B cell (primary cell): ENCODE results near the gene CPA4. TPM values are rescaled to one million over a fixed set of nuclear protein-coding genes. Genes with fewer than 3 reads are reported as not detected.

Source experiments
- ATAC-seq: fragments of 200-7000 bp; cut with Tn5 transposase; one replicate; pipeline ENCODE4 v1.10.0; 2021; ENCODE audit warnings: low read depth, mild to moderate bottlenecking, moderate number of reproducible peaks, moderate library complexity
- CTCF ChIA-PET: fragments of 350-600 bp; sonication (Branson Sonifier 250); formaldehyde crosslinking; loops from one replicate; lab custom pipeline; 2021; ENCODE audit warnings: antibody characterized with exemption, inconsistent platforms; lab: Charles Lee
- POLR2A ChIA-PET: fragments of 350-600 bp; sonication (Branson Sonifier 250); formaldehyde crosslinking; loops from one replicate; lab custom pipeline; 2021; ENCODE audit warnings: antibody characterized with exemption; lab: Charles Lee
- DNase-seq: peaks from one replicate; pipeline ENCODE4 v3.0.0; 2013
- H2AFZ ChIP-seq: 2 replicates; pipeline ENCODE4 v1.6.1; 2012; ENCODE audit warnings: mild to moderate bottlenecking, low read depth, low read length; ENCODE audit not compliant: insufficient read depth, poor library complexity, severe bottlenecking
- H3K27ac ChIP-seq, 2 donors: 1 replicate in 1 of 2; 2 replicates in 1 of 2; pipeline ENCODE4 v1.5.1; 2012 to 2013; ENCODE audit warnings: low read length in 2 of 2, mild to moderate bottlenecking in 2 of 2, moderate library complexity in 1 of 2
- H3K27me3 ChIP-seq, 4 experiments: fragments of 200-600 bp in 1 of 4; sonication (generic) in 1 of 4; replicated peaks in 1 of 4; 1 replicate in 2 of 4; 2 replicates in 2 of 4; pipeline versions ENCODE4 v1.6.1 to v1.7.0; 2013 to 2016; ENCODE audit warnings: low read length in 3 of 4, mild to moderate bottlenecking in 2 of 4, mixed read lengths in 1 of 4, moderate library complexity in 1 of 4; ENCODE audit not compliant: insufficient read depth in 4 of 4, control insufficient read depth in 3 of 4; ENCODE audit errors: control extremely low read depth in 1 of 4
- H3K36me3 ChIP-seq, 2 experiments: replicated peaks in 1 of 2; 1 replicate in 1 of 2; 2 replicates in 1 of 2; pipeline versions ENCODE4 v1.6.1 to v1.7.1; 2013; ENCODE audit warnings: low read length in 1 of 2; ENCODE audit not compliant: insufficient read depth in 2 of 2, control insufficient read depth in 1 of 2; ENCODE audit errors: control extremely low read depth in 1 of 2, extremely low read depth in 1 of 2
- H3K4me1 ChIP-seq, 2 donors: fragments of 200-600 bp in 1 of 2; sonication (generic) in 1 of 2; 1 replicate in 1 of 2; 2 replicates in 1 of 2; pipeline versions ENCODE4 v1.5.1 to v1.6.1; 2013 to 2017; ENCODE audit warnings: low read length in 2 of 2; ENCODE audit not compliant: control insufficient read depth in 2 of 2, insufficient read depth in 2 of 2
- H3K4me2 ChIP-seq: replicated peaks from 2 replicates; pipeline ENCODE3; 2012; ENCODE audit warnings: mild to moderate bottlenecking, low read depth, low read length; ENCODE audit not compliant: poor library complexity, severe bottlenecking
- H3K4me3 ChIP-seq, 5 experiments: fragments of 200-600 bp in 1 of 5; sonication (generic) in 1 of 5; 1 replicate in 3 of 5; 2 replicates in 2 of 5; pipeline versions ENCODE4 v1.5.1 to v1.7.0; 2011 to 2016; ENCODE audit warnings: low read length in 4 of 5, mild to moderate bottlenecking in 4 of 5, low read depth in 2 of 5, control low read depth in 1 of 5, moderate library complexity in 1 of 5; ENCODE audit not compliant: insufficient read depth in 1 of 5; ENCODE audit errors: control extremely low read depth in 1 of 5, extremely low read depth in 1 of 5
- H3K79me2 ChIP-seq: fragments of 200-600 bp; sonication (generic); one replicate; pipeline ENCODE4 v1.6.0; 2016; ENCODE audit warnings: low read length; ENCODE audit not compliant: control insufficient read depth, insufficient read depth
- H3K9ac ChIP-seq: fragments of 200-600 bp; sonication (generic); 2 replicates; pipeline ENCODE4 v1.6.1; 2017; ENCODE audit warnings: mild to moderate bottlenecking, low read length, moderate library complexity
- H3K9me3 ChIP-seq, 3 donors: one replicate each; pipeline versions ENCODE4 v1.6.1 to v1.7.1; 2013; ENCODE audit warnings: low read length in 2 of 3; ENCODE audit not compliant: control insufficient read depth in 2 of 3, insufficient read depth in 1 of 3; ENCODE audit errors: control extremely low read depth in 1 of 3
- H4K20me1 ChIP-seq: 2 replicates; pipeline ENCODE4 v1.6.0; 2012; ENCODE audit warnings: mild to moderate bottlenecking, low read length; ENCODE audit not compliant: insufficient read depth, control insufficient read depth, poor library complexity, severe bottlenecking
- H3K27ac Mint-ChIP-seq: one replicate; pipeline ENCODE4 v1.8.0; 2021; ENCODE audit warnings: mixed read lengths
- H3K27me3 Mint-ChIP-seq: one replicate; pipeline ENCODE4 v1.8.0; 2021; ENCODE audit warnings: mixed read lengths
- H3K4me1 Mint-ChIP-seq: one replicate; pipeline ENCODE4 v1.8.0; 2021; ENCODE audit warnings: mixed read lengths
- H3K4me3 Mint-ChIP-seq: one replicate; pipeline ENCODE4 v1.8.0; 2021; ENCODE audit warnings: mixed read lengths
- H3K9me3 Mint-ChIP-seq: one replicate; pipeline ENCODE4 v1.8.0; 2022; ENCODE audit warnings: mixed read lengths; ENCODE audit not compliant: insufficient read depth
- EZH2 ChIP-seq: IDR thresholded peaks from 2 replicates; pipeline ENCODE4 v1.6.1; 2012; ENCODE audit warnings: borderline replicate concordance, low read depth, mild to moderate bottlenecking, moderate library complexity, low read length; ENCODE audit not compliant: insufficient read depth, poor library complexity, severe bottlenecking
- WGBS: methylation state at CpG from one replicate; pipeline ENCODE4 v1.1.5; 2013; ENCODE audit warnings: missing lambda C conversion rate; ENCODE audit not compliant: insufficient coverage; 5-methylcytosine and 5-hydroxymethylcytosine counted together
- intact Hi-C: fragments of 100-400 bp; cut with micrococcal nuclease; formaldehyde crosslinking; loops from one replicate; pipeline ENCODE4 v1.10.0; 2022
- polyA plus RNA-seq: library from polyadenylated mRNA; depleted of rRNA; stranded (reverse); fragments of >200 nt; gene quantifications from 2 replicates; pipeline ENCODE4 v1.2.3, GENCODE V29; 2012
- total RNA-seq, 2 donors: library from RNA; stranded (reverse); fragments of 120-200 nt in 1 of 2; gene quantifications; 1 replicate in 1 of 2; 2 replicates in 1 of 2; pipeline versions ENCODE4 v1.2.3 to v1.2.4, GENCODE V29; 2013 to 2022
- TF ChIP-seq, protein P1 (sequence below): fragments of 200-600 bp; IDR thresholded peaks from one replicate; pipeline ENCODE4 v1.8.0; 2022; ENCODE audit warnings: antibody characterized with exemption, mild to moderate bottlenecking

The CPA4 gene
- total and polyA plus RNA-seq, 2 donors (not counting 1 experiment from before 2014, with no cell fraction given) = not detected

DNA sequence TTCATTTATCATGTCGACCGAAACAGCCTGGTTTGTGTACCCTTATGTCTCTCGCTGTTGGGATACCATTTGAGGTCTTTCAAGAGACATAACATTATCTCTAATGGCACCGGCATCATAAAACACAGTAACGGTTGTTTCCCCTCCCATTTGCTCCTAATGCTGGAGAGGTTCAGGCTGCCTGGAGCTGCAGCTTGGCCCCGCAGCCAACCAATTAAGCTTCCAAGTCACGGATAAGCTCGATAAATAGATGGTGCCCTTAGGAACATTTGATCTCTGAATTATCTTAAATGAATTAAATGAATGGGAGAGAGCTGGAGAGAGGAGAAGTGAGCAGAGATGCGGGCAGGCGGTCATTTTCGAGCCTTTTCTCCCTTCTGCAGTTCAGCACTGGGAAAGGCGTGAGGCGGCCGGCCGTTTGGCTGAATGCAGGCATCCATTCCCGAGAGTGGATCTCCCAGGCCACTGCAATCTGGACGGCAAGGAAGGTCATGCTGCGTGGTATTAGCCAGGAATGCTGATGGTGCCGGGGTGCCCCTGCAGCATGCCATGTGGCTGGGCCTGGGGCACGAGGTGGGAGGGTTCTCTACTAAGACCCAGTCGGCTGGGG is 12.6 kb downstream of the CPA4 start:
- Histone ChIP-seq H3K4me3 (no peak overlapping the region), H3K36me3 (no peaks in the 10 kb centered on the region), H3K79me2 (no peaks in the 10 kb centered on the region), H4K20me1 (no peaks in the 10 kb centered on the region), H3K27me3 (peaks cover 0 to 4% (median 0%) of the 10 kb centered on the region in 4 experiments), H3K4me2 (no peak overlapping the region), H3K27ac (no peak overlapping the region), H3K9ac (no peak overlapping the region), H3K4me1 (no peaks in the 10 kb centered on the region), H3K9me3 (no peaks in the 10 kb centered on the region), H2AFZ (no peak overlapping the region)
- Mint-ChIP-seq H3K27me3 (peaks cover 16% of the 10 kb centered on the region), H3K4me3 (no peak overlapping the region), H3K9me3 (no peaks in the 10 kb centered on the region), H3K4me1 (no peaks in the 10 kb centered on the region), H3K27ac (no peak overlapping the region)
- 92% methylated on average over 19 of the region's 21 CpGs for WGBS
- intact Hi-C loops = no loop called here
- ATAC-seq (no peak), DNase-seq (no peak)
- POLR2A ChIA-PET = no interaction called here
- TF ChIP-seq EZH2 = no peak
- TF ChIP-seq, protein P1, sequence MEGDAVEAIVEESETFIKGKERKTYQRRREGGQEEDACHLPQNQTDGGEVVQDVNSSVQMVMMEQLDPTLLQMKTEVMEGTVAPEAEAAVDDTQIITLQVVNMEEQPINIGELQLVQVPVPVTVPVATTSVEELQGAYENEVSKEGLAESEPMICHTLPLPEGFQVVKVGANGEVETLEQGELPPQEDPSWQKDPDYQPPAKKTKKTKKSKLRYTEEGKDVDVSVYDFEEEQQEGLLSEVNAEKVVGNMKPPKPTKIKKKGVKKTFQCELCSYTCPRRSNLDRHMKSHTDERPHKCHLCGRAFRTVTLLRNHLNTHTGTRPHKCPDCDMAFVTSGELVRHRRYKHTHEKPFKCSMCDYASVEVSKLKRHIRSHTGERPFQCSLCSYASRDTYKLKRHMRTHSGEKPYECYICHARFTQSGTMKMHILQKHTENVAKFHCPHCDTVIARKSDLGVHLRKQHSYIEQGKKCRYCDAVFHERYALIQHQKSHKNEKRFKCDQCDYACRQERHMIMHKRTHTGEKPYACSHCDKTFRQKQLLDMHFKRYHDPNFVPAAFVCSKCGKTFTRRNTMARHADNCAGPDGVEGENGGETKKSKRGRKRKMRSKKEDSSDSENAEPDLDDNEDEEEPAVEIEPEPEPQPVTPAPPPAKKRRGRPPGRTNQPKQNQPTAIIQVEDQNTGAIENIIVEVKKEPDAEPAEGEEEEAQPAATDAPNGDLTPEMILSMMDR = no peak
- CTCF ChIA-PET = no interaction called here

- H3K4me1 ChIP-seq = no peaks in the 10 kb centered on the region
- no peak overlapping the region for H2AFZ ChIP-seq
- no peak for DNase-seq
- no peak overlapping the region for H3K4me3 ChIP-seq
- CTCF ChIA-PET = no interaction called here
- no CpG with 5 or more reads among the region's 6 CpGs for WGBS
- TF ChIP-seq, protein P1 = no peak
- TF ChIP-seq EZH2 = no peak
- H4K20me1 ChIP-seq = no peaks in the 10 kb centered on the region
- no peak overlapping the region for H3K9ac ChIP-seq
- intact Hi-C loops = no loop called here
- no peak overlapping the region for H3K27ac ChIP-seq
- Mint-ChIP-seq H3K4me3 (no peak overlapping the region), H3K27ac (no peak overlapping the region), H3K4me1 (no peaks in the 10 kb centered on the region), H3K9me3 (no peaks in the 10 kb centered on the region), H3K27me3 (peaks cover 8% of the 10 kb centered on the region)
- no peaks in the 10 kb centered on the region for H3K36me3 ChIP-seq
- H3K4me2 ChIP-seq = no peak overlapping the region
- H3K9me3 ChIP-seq = no peaks in the 10 kb centered on the region
- H3K79me2 ChIP-seq = no peaks in the 10 kb centered on the region
- no peak for ATAC-seq
- peaks cover 0 to 4% (median 0%) of the 10 kb centered on the region in 4 experiments for H3K27me3 ChIP-seq
- POLR2A ChIA-PET = no interaction called here
Measured at GRCh38 chr7:130309986-130310385, 17.0 kb downstream of the CPA4 start.
